HG03097 (cell line): ENCODE data around the gene KIF1A.

Experiments
- ATAC-seq: cut with Tn5 transposase; IDR thresholded peaks from one replicate; pipeline ENCODE4 v1.9.1; 2021; ENCODE audit not compliant: unreplicated experiment, low FRiP score

KIF1A gene

DNA sequence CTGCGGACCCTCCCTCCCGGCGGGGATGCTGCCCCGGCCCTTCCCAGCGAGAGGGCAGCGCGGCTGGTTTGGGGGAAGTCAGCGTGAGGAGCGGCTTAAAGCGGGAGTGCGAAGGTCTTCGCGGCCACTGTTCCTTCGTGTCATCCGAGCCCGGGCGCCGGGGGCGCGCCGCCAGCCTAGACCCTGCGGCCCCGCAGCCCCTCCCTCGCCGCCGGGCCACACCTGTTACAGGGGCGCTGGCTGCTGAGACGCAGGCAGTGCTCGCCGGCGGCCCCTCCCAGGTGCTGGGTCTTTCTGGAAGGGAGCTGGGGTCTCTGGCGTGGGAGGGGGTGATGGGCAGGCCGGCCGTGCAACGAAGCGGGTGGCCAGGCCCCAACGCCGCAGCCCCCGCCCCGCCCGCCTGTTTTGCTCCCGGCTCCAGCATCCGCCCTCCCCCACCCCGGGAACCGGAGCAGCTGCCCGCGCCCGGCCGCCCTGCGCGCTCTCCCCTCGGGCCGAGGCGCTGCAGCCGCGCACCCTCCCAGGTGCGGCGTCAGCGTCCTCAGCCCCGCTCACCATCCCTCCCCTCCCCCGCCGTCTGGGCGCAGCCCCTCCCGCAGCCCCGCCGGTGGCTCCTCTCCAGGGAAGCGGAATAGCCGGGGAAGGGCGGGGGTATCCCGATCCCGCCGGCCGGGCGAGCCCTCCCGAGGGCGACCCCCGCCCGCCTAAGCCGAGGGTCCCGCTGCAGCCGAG, 727 bp downstream of the KIF1A start:
- no peak for ATAC-seq

DNA sequence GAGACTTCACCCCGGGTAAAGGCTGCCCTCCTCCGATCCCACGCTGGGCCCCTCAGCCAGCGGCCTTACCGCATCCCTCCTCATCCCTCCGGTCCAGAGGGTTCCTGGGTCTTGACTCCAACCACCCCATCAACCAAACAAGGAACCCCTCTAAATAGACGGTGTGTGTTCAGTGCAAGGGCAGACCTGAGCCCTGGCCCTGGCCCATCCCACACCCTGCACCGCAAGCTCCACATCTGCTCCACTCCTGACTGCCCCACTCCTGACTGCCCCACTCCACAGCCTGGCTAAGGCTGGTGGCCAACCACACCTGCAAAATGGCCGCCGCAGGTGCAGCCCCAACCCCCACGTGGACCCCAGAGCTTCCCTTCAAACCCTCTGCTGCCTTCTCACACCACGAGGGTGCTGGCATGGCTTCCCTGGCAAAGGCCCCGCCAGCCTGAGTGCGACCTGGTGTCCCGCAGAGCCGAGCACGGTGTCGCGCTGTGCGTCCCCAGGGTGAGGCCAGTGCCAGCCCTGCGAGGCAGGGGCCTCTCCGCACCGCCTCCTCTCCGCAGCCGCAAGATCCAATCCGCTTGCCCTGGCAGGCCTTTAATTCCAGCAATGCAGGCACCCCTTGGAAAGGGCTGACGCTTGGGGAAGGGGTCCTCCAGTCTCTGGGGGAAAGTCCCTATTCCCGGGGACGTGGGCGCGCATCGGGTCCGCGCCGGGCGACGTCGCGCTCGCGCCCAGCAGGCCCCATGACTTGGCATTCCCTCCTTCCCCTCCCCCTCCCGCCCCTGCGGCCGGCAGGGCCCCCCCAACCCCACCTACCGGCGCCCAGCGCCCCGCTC, 1.5 kb downstream of the KIF1A start:
- no peak for ATAC-seq

DNA sequence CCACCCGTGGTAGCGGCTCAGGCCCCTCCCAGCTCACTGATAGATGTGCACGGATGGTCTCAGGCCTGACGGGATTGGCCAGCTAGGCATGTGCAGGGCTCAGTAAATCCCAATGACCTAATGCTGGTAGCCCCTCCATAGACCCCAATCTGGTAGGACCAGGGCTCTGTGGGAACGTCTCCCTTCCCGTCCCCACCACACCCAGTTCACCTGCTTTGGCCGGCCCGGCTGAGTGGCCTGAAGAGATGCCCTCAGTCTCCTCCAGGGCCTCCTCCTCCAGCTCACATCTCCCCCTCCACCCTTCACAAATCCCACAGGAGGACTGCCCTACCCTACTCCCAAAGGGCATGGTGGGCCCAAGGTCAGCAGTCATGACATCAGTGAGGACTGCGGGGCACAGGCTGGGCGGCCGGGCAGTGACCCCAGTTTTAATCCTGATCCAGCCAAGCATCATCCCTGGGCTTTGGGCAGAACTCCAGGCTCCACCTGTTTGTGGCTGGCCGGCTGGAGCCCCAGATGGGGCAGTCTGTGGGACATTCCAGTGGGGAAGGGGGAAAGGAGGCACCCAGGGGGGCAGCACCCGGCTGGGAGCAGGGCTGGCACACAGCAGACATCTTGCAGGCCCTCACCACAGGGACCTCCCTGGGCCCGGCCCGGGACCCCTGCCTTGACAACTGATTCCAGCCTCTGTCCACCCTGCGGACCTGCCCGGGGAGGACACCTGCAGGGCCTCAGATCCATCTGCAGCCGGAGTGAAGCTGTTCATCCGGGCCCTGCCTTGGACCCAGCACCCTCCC, 2.3 kb downstream of the KIF1A start:
- ATAC-seq, result no peak

DNA sequence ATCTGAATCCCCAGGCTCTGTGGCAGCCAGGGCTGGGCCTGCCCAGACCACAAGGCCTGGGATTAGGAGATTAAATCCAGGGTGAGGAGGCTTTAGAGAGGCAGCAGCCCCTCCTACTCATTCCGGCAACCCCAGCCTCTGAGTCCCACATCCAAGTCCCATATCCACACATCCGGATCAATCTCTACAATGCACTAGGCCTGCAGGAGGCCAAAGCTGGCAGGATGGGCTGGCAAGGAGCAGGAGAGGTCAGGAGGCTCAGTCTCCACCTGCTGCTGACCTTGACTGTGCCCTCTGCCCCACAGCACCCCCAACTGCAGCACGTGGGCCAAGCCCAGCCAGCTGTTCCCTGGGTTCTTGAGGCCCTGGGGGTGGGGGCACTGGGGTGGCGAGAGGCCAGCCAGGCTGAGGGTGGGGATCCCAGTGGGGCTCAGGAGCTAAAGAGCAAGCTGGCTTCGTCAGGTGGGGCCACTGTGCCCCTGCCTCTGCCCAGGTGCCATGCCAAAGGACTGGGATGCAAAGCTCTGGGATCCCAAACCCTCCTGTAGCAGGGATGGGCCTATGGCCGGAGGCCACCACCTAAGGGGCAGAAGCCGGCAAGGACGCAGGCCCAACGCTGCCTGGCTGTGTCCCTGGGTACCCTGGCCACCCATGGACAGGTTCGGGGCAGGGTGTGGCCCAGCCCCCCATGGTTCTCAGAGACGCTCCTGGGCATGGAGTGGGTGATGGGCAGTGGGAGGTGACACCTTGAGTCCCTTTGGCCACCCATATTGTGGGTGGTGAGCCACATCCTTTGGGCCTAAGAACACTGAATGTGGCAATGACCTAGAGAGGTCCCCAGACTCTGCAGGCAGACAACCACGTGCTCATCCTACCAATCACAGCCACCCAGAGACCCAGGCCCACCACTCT, 3.2 kb downstream of the KIF1A start:
- ATAC-seq, result no peak

DNA sequence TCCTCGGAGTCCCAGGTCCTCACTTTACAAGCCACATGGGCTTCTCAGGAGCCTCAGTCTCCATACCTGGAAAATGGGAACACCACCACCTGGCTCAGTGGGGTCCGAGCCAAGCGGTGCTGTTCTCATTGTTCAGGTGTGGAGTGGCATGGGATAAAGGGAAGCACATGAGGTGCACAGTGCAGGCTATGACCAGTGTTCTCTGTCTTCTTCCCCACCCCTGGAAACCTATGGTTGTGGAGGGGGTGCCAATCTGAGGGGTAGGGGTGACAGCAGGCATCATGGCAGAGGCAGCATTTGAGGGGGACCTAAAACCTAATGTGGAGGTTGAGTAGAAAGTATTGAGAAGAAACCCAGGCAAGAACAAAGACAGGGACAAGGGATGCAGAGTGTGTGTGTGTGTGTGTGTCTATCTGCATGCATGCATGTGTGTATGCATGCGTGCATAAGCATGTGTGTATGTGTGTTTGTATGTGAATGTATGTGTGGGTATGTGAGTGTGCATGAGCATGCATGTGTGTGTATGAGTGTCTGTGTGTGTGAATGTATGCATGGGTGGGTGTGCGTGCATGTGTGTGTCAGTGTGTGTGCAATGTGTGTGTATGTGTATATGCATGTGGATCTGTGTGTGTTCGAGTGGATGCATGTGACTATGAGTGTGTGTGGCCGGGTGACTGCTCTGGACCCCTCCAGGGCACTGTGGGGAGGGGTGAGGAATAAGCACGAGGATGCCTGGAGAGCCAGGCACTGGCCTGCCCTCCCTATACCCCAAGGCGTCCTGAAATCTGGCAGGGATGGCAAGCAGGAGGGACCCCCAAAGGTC, 4.0 kb downstream of the KIF1A start:
- no peak for ATAC-seq

DNA sequence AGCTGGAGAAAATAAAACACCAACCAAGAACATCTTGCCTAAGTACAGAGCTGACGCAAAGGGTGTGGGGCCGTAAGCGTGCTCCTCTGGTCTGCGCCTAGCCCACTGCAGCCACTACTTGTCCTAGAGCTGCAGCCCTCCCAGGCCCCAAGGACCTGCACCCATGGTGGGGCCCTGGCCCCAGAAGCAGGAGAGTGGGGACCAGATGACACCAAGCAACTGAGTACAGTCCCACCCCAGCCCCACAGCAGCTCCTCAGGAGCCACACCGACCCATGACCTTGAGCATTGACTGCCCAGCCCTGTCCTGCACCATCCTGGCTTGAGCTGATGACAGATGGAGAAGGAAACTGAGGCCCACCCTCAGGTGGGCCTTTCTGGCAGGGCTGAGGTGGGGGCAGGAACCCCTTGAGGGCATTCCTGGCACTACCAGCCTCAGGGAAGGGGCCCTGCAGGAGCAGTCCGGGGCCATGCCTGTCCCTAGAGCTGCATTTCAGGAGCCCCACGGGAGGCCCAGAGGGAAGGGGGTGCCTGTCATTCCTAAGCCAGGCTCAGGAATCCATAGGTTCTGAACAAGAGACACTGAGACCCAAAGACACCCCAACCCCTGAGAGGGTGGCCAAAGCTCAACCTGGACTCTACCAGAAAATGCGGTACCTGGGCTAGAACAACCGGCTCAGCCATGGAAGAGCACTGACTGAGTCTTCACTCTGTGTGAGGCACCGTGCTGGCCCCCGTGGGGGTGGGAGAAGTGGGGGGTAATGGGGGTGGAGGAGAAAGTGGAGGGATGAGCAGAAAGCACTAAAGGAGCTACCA, 4.9 kb downstream of the KIF1A start:
- ATAC-seq, result no peak

DNA sequence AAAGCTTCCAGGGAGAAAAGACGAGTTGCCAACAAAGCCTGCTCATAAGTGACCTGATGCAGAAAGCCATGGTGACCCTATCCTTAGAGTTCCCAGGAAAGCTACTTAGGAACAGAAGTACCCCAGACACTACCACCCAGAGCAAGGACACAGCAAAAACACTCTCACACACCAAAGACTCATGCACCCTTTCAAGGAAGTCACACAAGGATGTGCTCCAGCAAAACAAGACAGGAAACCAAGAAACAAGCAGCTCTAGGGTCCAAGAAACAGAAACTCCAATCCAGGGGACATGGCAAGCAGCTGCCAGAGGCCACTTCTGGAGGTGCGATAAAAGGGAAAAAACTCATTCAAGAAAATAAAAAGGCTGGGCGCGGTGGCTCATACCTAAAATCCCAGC, 5.7 kb downstream of the KIF1A start:
- no peak for ATAC-seq

DNA sequence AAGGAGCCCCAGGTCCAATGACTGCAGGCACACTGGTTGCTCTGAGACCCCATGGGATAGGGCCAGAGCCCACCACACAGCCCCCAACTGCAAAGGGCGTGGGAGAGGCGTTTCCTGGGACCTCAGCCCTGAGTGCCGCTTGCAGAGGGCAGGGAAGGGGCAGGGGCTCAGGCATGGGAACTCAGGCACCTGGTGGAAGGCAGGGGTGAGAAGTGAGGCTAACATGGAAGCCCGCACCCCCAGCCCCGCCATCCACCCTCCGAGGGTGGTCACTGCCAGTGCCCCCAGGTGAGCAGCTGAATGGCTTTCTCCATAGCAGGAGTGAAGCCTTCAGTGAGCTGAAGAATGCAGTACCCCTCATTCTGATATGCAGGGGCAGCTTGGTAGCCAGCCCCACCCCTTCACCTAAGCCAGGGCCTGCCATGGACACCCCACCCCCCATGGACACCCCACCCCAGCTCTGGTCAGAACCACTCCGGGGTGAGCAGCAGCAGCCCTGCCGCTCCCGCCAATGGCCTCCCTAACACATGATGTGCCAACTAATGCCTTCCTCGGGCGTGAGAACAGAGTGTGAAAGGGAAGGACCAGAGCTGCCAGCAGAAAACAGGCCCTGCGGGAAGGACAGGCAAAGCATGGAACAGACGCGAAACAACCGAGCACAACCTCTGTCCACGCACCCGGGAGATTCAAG, 6.6 kb downstream of the KIF1A start:
- no peak for ATAC-seq

DNA sequence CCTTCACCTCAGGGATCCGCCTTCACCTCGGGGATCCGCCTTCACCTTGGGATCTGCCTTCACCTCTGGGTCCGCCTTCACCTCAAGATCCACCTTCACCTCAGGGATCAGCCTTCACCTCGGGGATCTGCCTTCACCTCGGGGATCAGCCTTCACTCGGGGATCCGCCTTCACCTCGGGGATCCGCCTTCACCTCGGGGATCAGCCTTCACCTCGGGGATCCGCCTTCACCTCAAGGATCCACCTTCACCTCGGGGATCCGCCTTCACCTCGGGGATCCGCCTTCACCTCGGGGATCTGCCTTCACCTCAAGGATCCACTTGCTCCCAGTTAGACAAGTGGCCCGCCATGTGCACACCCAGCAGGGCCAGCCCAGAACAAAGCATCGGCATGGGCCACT, 7.3 kb downstream of the KIF1A start:
- no peak for ATAC-seq

DNA sequence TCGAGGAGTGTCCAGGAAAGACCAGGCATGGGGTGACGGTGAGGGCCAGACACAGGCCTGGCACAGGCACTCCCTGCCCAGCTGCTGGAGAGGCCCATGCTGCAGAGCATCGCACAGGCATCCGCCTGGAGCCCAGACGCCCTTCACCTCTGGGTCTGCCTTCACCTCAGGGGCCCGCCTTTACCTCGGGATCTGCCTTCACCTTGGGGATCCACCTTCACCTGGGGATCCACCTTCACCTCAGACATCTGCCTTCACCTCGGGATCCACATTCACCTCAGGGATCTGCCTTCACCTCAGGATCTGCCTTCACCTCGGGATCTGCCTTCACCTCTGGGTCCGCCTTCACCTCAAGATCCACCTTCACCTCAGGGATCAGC, 7.7 kb downstream of the KIF1A start:
- no peak for ATAC-seq

DNA sequence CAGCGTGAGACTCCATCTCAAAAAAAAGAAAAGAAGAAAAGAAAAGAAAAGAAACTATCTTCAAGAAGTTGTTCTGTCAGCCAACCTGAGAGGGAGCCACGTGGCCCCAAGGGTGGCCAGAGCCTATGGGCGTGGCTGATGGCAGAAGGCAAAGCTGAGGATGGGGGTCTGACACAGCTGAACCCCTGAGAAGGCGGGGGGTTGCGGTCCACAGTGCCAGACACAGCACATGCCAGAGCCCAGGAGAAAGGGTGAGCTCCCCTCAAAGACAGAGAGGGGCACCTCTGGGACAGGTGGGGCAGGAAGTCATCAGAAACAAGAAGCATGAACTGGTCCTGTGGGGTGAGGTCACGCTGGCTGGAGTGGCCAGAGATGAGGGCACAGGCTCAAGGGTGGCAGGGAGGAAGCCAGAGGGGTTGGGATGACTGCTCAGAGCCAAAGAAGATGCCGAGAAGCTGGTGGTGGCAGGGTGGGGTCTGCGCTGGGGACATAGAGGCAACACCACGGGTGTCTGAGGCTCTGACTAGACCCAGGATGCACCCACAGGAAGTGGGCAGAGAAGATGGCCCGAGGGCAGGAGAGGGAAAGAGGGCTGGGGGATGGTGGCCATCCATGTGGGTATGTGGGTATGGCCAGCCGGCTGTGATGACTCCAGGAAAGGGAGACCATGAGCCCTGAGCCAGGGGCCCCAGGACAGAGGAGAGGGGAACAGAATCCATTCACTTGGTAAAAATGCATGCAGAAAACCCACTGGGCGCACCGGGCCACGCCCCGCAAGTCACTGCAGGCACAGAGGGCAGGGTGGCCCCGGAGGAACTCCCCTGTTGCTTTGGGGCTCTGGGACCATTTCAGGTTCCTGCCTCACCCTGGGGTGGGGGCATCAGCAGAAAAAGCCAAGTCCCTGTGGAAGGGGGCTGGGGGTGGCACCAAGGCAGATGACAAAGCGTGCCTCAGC, 8.4 kb downstream of the KIF1A start:
- no peak for ATAC-seq

DNA sequence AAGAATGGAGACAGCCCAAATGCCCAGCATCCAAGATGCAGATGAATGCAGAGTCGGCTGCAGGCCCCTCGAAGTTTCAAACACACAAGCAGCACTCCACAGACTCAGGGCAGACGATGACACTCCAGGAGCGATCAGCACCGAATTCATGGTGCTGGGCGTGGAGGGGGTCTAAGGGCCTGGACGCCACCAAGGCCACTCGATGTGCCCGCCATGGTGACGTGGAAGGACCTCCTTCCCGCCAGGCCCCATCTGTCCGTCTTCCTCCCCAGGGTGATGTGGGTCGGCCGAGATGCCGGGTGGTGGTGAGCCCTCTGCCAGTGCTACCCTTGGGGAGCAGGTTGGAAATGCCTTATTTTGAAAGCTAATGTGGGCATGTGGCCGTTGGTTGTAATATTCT, 9.4 kb downstream of the KIF1A start:
- no peak for ATAC-seq

DNA sequence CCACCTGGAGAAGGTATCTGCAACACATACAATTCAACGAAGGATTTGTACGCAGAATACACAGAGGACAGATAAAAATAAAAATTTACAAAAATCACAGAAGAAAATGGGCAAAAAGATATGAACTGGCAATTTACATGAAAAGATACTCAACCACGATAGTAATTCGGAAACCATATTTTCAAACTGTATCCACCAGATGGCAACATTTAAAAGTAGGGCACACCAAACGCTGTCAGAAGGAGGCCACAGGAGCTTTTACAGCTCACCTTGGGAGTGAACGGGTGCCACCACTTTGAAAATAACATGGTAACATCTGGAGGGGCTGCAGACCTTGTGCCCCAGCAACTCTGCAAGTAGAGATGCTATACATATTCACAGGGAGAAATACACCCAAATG, 9.8 kb downstream of the KIF1A start:
- no peak for ATAC-seq

DNA sequence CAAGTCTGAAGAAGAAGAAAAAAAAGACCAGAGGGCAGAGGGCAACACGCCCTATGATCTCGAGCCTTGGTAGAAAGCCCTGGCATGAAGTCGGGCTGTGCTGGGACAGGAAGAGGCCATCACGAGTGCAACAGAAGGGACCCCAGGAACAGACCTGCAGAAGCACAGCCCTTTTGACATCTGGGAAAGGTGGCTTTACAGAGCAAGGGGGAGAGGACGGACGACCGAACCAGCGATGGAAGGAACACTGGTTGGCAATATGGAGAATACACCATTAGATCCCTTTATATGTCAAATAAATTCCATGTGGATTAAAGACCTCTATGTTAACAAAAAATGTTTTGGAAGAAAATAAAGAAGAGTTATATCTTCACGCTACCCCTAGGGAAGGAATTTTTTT, 10.7 kb downstream of the KIF1A start:
- no peak for ATAC-seq

DNA sequence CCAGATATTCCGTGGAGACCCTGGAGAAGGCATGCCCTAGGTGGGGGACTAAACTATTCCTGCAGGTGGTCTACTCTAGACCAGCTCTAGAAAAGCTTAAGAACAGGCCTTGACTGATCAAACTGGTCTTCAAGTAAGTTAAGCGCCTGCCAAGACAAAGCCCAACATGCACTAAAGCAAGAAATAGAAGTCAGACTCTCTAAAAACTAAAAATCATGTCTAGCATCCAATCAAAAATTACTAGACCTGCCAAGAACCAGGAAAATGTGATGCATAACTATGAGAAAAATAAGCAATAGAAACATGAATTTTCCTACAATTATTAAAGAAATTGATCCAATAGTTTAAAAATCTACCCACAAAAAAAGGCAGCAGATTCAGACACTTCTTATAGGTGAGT, 13.6 kb downstream of the KIF1A start:
- ATAC-seq, result no peak

DNA sequence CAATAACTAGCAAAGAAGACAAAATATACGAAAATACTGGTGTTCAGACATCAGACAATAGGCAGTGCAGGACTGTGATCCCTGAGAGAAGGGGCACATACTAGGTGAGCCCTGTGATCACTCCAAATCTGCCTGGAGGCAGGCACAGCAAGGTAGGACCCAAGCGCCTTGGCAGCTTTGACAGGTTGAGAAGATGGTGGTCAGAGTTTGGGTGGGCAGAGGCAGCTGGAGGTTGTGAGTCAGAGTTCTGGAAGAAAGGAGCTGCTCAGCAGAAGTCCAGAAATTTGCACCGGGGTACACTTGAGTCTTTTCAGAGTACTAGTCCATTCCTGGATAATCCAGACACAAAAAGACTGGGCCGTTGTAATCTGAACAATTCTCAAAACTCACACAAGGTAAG, 14.0 kb downstream of the KIF1A start:
- ATAC-seq, result no peak

DNA sequence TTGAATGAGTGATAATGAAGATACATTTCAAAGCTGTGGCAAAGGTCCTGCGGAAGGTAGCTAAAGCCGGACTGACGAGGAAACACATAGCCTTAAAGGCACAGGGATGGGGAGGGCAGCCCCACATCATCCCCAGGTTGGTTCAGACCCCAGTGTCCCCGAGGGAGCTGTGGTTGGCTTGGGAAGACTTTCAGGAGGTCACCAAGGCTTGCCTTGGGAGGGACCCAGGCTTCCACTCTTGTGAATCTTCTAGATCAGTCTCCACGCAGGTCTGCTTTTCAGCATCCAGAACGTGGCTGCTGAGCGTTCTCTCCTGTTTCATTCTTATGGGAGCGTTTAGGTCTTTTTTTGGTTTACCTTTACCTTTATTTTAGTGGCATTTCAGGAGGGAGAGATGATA, 16.8 kb downstream of the KIF1A start:
- no peak for ATAC-seq
